Endothelial cell of umbilical vein (primary cell): ENCODE data around the gene DZIP1. TPM values are rescaled to one million over a fixed set of nuclear protein-coding genes. Genes with fewer than 3 reads are reported as not detected.

Experiments
- BruUV-seq: library from RNA; stranded (reverse); fragments of 400-500 nt; replicated peaks from 2 replicates; lab custom pipeline; 2021; lab: Mats Ljungman, UMichigan
- CTCF ChIA-PET: fragments of 300-600, 350-600 bp; sonication (Branson Sonifier 250); formaldehyde crosslinking; loops from one replicate; lab custom pipeline; 2021; ENCODE audit warnings: antibody characterized with exemption, inconsistent platforms; lab: Charles Lee
- POLR2A ChIA-PET: fragments of 300-600, 350-600 bp; sonication (Branson Sonifier 250); formaldehyde crosslinking; loops from one replicate; lab custom pipeline; 2021; ENCODE audit warnings: antibody characterized with exemption, inconsistent platforms; lab: Charles Lee
- DNase-seq: peaks from one replicate; pipeline ENCODE4 v3.0.0-alpha.2; 2011; ENCODE audit warnings: low read depth, low spot score
- FAIRE-seq: peaks from 2 replicates; lab custom pipeline; 2011; peaks lifted over from hg19 to GRCh38; lab: Jason Lieb, UNC
- H2AFZ ChIP-seq: 2 replicates; pipeline ENCODE4 v1.6.0; 2012; ENCODE audit warnings: low read depth, low read length, control low read depth, inconsistent platforms
- H3K27ac ChIP-seq: 2 replicates; pipeline ENCODE4 v1.5.1; 2011; ENCODE audit warnings: low read depth, mild to moderate bottlenecking, control low read depth, low read length, moderate library complexity; ENCODE audit not compliant: insufficient read depth
- H3K27me3 ChIP-seq, 2 experiments: 2 replicates each; pipeline versions ENCODE4 v1.6.0 to v1.6.1; 2011; ENCODE audit warnings: low read length in 2 of 2, mixed read lengths in 1 of 2; ENCODE audit not compliant: control insufficient read depth in 2 of 2, insufficient read depth in 2 of 2
- H3K36me3 ChIP-seq, 2 experiments: 2 replicates in 1 of 2; 3 replicates in 1 of 2; pipeline ENCODE4 v1.5.1; 2011; ENCODE audit warnings: low read length in 2 of 2, mild to moderate bottlenecking in 1 of 2, moderate library complexity in 1 of 2; ENCODE audit not compliant: control insufficient read depth in 2 of 2, insufficient read depth in 2 of 2; ENCODE audit errors: extremely low read depth in 1 of 2
- H3K4me1 ChIP-seq: 3 replicates; pipeline ENCODE4 v1.5.1; 2011; ENCODE audit warnings: mild to moderate bottlenecking, low read length; ENCODE audit not compliant: control insufficient read depth, insufficient read depth; ENCODE audit errors: extremely low read depth
- H3K4me2 ChIP-seq: 2 replicates; pipeline ENCODE4 v1.6.1; 2011; ENCODE audit warnings: low read length, control low read depth, mixed read lengths; ENCODE audit not compliant: insufficient read depth
- H3K4me3 ChIP-seq, 3 experiments: fragments of 200-600 bp in 1 of 3; sonication (generic), shearing (Covaris generic) in 1 of 3; replicated peaks in 1 of 3; 2 replicates each; pipeline ENCODE4 v1.5.1; 2011 to 2016; ENCODE audit warnings: control low read depth in 3 of 3, low read length in 3 of 3, mild to moderate bottlenecking in 2 of 3, inconsistent platforms in 1 of 3, low read depth in 1 of 3, moderate library complexity in 1 of 3; ENCODE audit not compliant: insufficient read depth in 1 of 3
- H3K79me2 ChIP-seq: 2 replicates; pipeline ENCODE4 v1.6.0; 2012; ENCODE audit warnings: low read length, inconsistent platforms; ENCODE audit not compliant: control insufficient read depth, insufficient read depth
- H3K9ac ChIP-seq: replicated peaks from 2 replicates; pipeline ENCODE3; 2011; ENCODE audit warnings: low read length, control low read depth; ENCODE audit not compliant: insufficient read depth; ENCODE audit errors: extremely low read depth
- H3K9me1 ChIP-seq: replicated peaks from 3 replicates; pipeline ENCODE4 v1.6.0; 2011; ENCODE audit warnings: mild to moderate bottlenecking, low read length; ENCODE audit not compliant: control insufficient read depth, insufficient read depth; ENCODE audit errors: extremely low read depth
- H3K9me3 ChIP-seq: replicated peaks from 2 replicates; pipeline ENCODE4 v1.5.1; 2012; ENCODE audit warnings: low read length, inconsistent platforms; ENCODE audit not compliant: control insufficient read depth, insufficient read depth
- H4K20me1 ChIP-seq: replicated peaks from 2 replicates; pipeline ENCODE3; 2011; ENCODE audit warnings: mild to moderate bottlenecking, low read length; ENCODE audit not compliant: control insufficient read depth, insufficient read depth; ENCODE audit errors: extremely low read depth
- CTCF ChIP-seq, 2 donors: IDR thresholded peaks; 1 replicate in 1 of 2; 2 replicates in 1 of 2; pipeline ENCODE4 v1.5.1; 2011; ENCODE audit warnings: low read length in 2 of 2, mild to moderate bottlenecking in 2 of 2, moderate library complexity in 2 of 2, control low read depth in 1 of 2, inconsistent platforms in 1 of 2, low read depth in 1 of 2; ENCODE audit not compliant: insufficient read depth in 1 of 2; ENCODE audit errors: extremely low read depth in 1 of 2
- EZH2 ChIP-seq: IDR thresholded peaks from 2 replicates; pipeline ENCODE4 v1.6.1; 2012; ENCODE audit warnings: borderline replicate concordance, low read depth, mild to moderate bottlenecking, moderate library complexity, low read length, inconsistent platforms; ENCODE audit not compliant: severe bottlenecking
- FOS ChIP-seq: IDR thresholded peaks from 2 replicates; pipeline ENCODE4 v1.6.1; 2011; ENCODE audit warnings: mild to moderate bottlenecking, low read length, moderate library complexity, borderline replicate concordance; ENCODE audit not compliant: insufficient read depth
- GATA2 ChIP-seq: IDR thresholded peaks from 2 replicates; pipeline ENCODE4 v1.7.0; 2011; ENCODE audit warnings: low read depth, mild to moderate bottlenecking, moderate library complexity, mixed read lengths, low read length; ENCODE audit not compliant: insufficient read length, insufficient read depth
- JUN ChIP-seq: IDR thresholded peaks from 2 replicates; pipeline ENCODE4 v1.6.1; 2011; ENCODE audit warnings: borderline replicate concordance, low read depth; ENCODE audit not compliant: insufficient read length, insufficient read depth
- MAX ChIP-seq: IDR thresholded peaks from 2 replicates; pipeline ENCODE4 v1.6.1; 2011; ENCODE audit not compliant: insufficient read depth, insufficient read length
- MYC ChIP-seq: IDR thresholded peaks from one replicate; pipeline ENCODE4 v1.6.1; 2011; ENCODE audit warnings: mild to moderate bottlenecking, low read depth, low read length
- POLR2A ChIP-seq: IDR thresholded peaks from 2 replicates; pipeline ENCODE4 v1.6.1; 2012; ENCODE audit warnings: low read depth, mild to moderate bottlenecking, control low read depth, low read length
- POLR2AphosphoS5 ChIP-seq: IDR thresholded peaks from 2 replicates; pipeline ENCODE4 v1.6.1; 2012; ENCODE audit warnings: low read depth, mild to moderate bottlenecking, control low read depth, low read length, moderate library complexity; ENCODE audit not compliant: insufficient read depth
- dilution Hi-C: fragments of 300-500 bp; cut with MboI; formaldehyde crosslinking; loops from one replicate; pipeline ENCODE4 v1.15.0; 2019; ENCODE audit warnings: low sequenced_read_pairs; ENCODE audit not compliant: extremely low pct_ligation_motif_present
- intact Hi-C: fragments of 100-400 bp; cut with micrococcal nuclease; formaldehyde crosslinking; loops from one replicate; pipeline ENCODE4 v1.10.0; 2022
- polyA plus RNA-seq, 4 experiments: library from polyadenylated mRNA; depleted of rRNA in 3 of 4; stranded (reverse) in 3 of 4; unstranded in 1 of 4; fragments of >200 nt; gene quantifications; 2 replicates each; pipeline versions ENCODE4 v1.2.1 to v1.2.3, GENCODE V29; 2011 to 2012; ENCODE audit warnings: missing spikeins in 1 of 4
- total RNA-seq: library from RNA; stranded (reverse); gene quantifications from 2 replicates; pipeline ENCODE4 v1.2.3, GENCODE V29; 2021

Gene DZIP1
- total and polyA plus RNA-seq, 2 donors (not counting 3 experiments of a cell fraction or from before 2014, with no cell fraction given) = 8.6 to 32.1 TPM

- no peak overlapping the region for H3K9ac ChIP-seq
Observed at GRCh38 chr13:95679722-95680121, 35.2 kb upstream of the DZIP1 start.

More at GRCh38 chr13:95679722-95680121, 35.2 kb upstream of the DZIP1 start:
- Histone ChIP-seq H2AFZ (no peak overlapping the region), H3K4me1 (peaks cover 23% of the 10 kb centered on the region), H3K27ac (no peak overlapping the region), H3K4me3 (no peak overlapping the region), H3K27me3 (no peaks in the 10 kb centered on the region), H3K9me1 (no peaks in the 10 kb centered on the region), H3K4me2 (no peak overlapping the region), H3K36me3 (no peaks in the 10 kb centered on the region), H3K79me2 (peaks cover 63% of the 10 kb centered on the region), H3K9me3 (no peaks in the 10 kb centered on the region), H4K20me1 (peaks cover 2% of the 10 kb centered on the region)
- DNase-seq = peak; percentile 10
- intact Hi-C loops (loop anchor here (2.0 kb wide), 1 partner anchor 969 kb away; no protein-coding TSS in a partner anchor), dilution Hi-C loops (no loop called here)
- ChIA-PET POLR2A (no interaction called here), CTCF (interaction anchor here (0.6 to 1.9 kb wide), 2 partner anchors 19 to 30 kb away, joined by 3 to 9 read pairs; no protein-coding TSS in a partner anchor)
- no peak for FAIRE-seq
- TF ChIP-seq CTCF (IDR thresholded peaks at IDR 0.05; ENCODE audit: extremely low read depth in 1 of 2, insufficient read depth in 1 of 2, low read depth in 1 of 2, low read length in 2 of 2) (no peak), GATA2 (no peak), MAX (no peak), POLR2AphosphoS5 (no peak), FOS (no peak), POLR2A (no peak), EZH2 (no peak), JUN (no peak), MYC (no peak)
- BruUV-seq = no TSS peak
